GM18867 (cell line): ENCODE results near the gene ARMC2.
A peak's percentile ranks its signal among the peaks of the same experiment; 100 is the strongest.
"Not testable (repeated sequence)": the region's sequence is repeated elsewhere in the genome, so short reads cannot be mapped to it uniquely, and the experiment has no call there.

Experiments
- ATAC-seq: cut with Tn5 transposase; IDR thresholded peaks from one replicate; pipeline ENCODE4 v1.9.1; 2021; ENCODE audit warnings: mild to moderate bottlenecking, moderate library complexity; ENCODE audit not compliant: unreplicated experiment

Gene ARMC2

GRCh38 chr6:108868647-108869046 lies 20.4 kb downstream of the ARMC2 start:
- ATAC-seq = no peak

- ATAC-seq = no peak
These were observed 21.7 kb downstream of the ARMC2 start for GRCh38 chr6:108869876-108870275.

GRCh38 chr6:108870357-108870756 lies 22.1 kb downstream of the ARMC2 start:
- no peak for ATAC-seq

GRCh38 chr6:108872141-108872557 lies 23.9 kb downstream of the ARMC2 start:
- ATAC-seq = no peak

GRCh38 chr6:108872575-108872974 lies 24.4 kb downstream of the ARMC2 start:
- no peak for ATAC-seq

- no peak for ATAC-seq
These were observed 25.0 kb downstream of the ARMC2 start for GRCh38 chr6:108873251-108873650.

GRCh38 chr6:108873971-108874370 lies 25.7 kb downstream of the ARMC2 start:
- no peak for ATAC-seq

GRCh38 chr6:108874470-108875160 lies 26.4 kb downstream of the ARMC2 start:
- ATAC-seq = peak; percentile 90

- ATAC-seq = peak; percentile 37
These were observed 26.9 kb downstream of the ARMC2 start for GRCh38 chr6:108875161-108875555.

- no peak for ATAC-seq
These were observed 29.0 kb downstream of the ARMC2 start for GRCh38 chr6:108877046-108877751.

- ATAC-seq = no peak
These were observed 30.7 kb downstream of the ARMC2 start for GRCh38 chr6:108878942-108879341.

GRCh38 chr6:108883172-108883571 lies 35.0 kb downstream of the ARMC2 start:
- peak; percentile 86 for ATAC-seq

- no peak for ATAC-seq
These were observed 36.2 kb downstream of the ARMC2 start for GRCh38 chr6:108884211-108885059.

GRCh38 chr6:108888052-108888451 lies 39.8 kb downstream of the ARMC2 start:
- ATAC-seq = no peak

GRCh38 chr6:108888745-108889144 lies 40.5 kb downstream of the ARMC2 start:
- ATAC-seq = no peak

GRCh38 chr6:108890898-108891297 lies 42.7 kb downstream of the ARMC2 start:
- ATAC-seq = not testable (repeated sequence)

GRCh38 chr6:108895571-108895970 lies 47.3 kb downstream of the ARMC2 start:
- no peak for ATAC-seq

- peak; percentile 72 for ATAC-seq
These were observed 48.0 kb downstream of the ARMC2 start for GRCh38 chr6:108896111-108896661.

GRCh38 chr6:108897371-108897770 lies 49.1 kb downstream of the ARMC2 start:
- ATAC-seq = no peak

- ATAC-seq = no peak
These were observed 54.2 kb downstream of the ARMC2 start for GRCh38 chr6:108902382-108902792.

- no peak for ATAC-seq
These were observed 55.6 kb downstream of the ARMC2 start for GRCh38 chr6:108903796-108904195.
